Tongue (tissue), 2 donors: ENCODE data around the gene CACNA1B. TPM values are rescaled to one million over a fixed set of nuclear protein-coding genes. Genes with fewer than 3 reads are reported as not detected.

Experiments
- DNase-seq: peaks from one replicate; pipeline ENCODE4 v3.0.0-alpha.2; 2015
- total RNA-seq: library from RNA; depleted of rRNA; stranded (reverse); fragments of >200 nt; gene quantifications from one replicate; pipeline ENCODE4 v1.2.3, GENCODE V29; 2014

CACNA1B gene
- total RNA-seq, 1 donor from 2014 or later = 0.41 TPM

DNA sequence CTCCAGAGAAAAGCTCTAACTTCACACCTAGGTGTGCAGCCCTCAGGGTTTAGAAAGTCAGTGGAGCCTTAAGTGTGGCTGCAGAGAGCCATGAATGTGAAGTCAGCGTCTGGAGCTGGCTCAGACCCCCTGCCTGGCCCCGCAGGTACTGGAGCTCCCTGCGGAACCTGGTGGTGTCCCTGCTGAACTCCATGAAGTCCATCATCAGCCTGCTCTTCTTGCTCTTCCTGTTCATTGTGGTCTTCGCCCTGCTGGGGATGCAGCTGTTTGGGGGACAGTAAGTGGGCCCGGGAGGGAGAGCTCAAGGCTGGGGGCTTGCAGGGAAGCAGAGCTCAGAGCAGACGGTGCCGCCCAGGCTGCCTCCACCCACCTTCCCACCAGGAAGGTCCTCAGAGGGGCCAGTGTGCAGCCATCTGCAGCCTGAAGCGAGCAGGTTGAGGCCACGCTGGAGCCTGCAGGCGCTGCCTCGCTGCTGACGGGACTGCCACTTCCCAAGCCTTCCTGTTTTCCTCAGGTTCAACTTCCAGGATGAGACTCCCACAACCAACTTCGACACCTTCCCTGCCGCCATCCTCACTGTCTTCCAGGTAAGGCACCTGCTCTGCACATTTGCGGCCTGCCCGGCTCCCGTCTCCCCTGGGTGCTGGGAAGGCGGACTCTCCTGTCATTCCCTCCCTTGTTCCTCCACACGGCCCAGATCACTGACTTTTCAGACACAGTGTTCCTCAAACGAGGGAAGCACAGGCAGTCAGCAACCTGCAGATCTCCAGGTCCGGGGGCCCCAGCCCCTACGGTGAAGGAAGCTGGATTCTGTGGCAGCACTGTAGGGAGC lies 108.9 kb downstream of the CACNA1B start:
- no peak for DNase-seq

DNA sequence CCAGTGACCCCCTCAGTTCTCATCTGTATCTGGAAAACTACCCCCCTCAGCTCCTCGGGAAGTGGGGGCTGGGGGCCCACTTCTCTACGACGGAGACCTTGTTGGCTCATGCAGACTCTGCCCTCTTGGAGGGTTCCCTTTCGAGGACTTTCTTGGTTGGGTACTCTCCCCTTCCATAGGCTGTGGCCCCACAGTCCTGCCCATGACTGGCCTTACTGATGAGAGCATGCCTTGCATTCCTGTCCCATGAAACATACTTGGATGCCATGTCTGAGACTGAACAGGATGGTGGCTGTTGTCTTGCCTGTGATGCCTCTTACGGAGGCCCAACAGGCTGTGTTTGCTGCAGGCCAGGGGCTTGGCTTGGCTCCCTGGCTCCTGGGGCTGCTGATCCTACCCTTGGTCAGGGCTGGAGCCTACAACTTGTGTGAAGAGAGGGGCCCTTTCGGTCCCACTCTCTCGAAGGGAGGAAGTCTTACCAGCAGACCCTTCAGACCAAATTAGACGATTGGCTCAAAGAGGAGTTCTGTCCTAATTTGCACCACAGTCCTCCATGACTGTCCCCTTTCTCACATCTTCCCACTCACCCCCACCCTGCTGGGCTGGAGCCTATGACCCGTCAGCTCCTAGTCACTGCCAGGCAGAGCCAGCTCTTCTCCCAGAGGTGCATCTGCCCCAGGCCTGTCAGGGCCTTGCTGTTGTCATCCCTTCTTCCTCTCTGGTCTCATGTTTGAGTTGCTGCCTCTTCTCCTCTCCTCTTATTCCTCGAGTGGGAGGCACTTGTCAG lies 109.9 kb downstream of the CACNA1B start:
- DNase-seq = no peak

DNA sequence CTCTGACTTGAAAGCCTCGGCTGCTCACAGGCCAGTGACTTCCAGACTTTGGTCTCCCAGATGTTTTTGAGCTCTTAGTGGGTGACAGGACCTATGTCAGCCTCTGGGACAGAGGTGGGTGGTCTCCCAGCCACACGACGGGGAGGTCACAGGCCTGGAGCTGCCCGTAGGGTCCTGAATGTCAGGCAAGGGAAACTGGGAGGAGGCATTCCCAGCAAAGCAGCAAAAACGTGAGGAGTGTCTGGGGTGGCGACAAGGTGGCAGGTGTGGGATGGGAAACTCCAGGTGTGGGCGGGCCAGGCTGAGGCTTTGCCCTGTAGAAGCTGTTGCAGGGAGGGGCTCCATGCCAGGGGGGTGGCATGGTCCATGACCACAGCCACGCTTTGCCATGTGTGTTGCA lies 110.5 kb downstream of the CACNA1B start:
- DNase-seq = no peak

DNA sequence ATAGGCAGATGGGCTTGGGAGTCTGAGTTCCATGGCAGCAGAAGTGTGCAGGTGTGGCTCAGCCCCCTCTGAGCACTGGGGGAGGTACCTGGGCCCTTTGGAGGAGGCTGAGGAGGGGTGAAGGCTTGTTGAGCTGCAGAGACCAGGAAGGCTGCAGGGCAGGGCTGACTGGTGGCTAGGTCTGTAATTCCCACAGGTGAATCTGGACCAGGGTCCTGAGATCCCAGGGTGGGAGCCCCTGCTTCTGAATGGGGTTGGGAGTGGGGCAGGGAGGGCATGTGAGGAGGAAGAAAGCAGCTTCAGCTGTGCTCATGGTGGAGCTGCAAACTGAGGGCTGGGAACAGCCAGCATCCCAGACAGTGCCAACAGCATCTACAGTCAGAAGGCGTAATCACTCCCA lies 111.1 kb downstream of the CACNA1B start:
- DNase-seq = no peak

DNA sequence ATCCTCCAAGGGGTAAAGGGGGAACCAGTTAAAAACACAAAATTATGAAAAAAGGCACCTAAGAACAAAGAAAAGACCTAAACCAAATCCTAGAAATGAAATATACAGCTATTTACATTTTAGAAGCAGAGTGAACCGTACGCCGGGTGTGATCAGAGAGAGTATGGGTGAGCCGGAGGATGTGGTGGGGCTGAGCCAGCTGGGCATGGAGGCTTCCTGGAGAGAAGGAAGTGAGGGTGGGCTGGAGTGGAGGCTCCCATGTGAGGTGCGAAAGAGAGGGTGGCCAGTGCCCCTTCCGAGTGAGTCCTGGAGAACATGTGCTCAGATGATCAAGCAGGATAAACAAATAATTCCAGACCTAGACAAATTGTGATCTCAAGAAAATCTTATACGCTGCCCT lies 111.6 kb downstream of the CACNA1B start:
- no peak for DNase-seq

DNA sequence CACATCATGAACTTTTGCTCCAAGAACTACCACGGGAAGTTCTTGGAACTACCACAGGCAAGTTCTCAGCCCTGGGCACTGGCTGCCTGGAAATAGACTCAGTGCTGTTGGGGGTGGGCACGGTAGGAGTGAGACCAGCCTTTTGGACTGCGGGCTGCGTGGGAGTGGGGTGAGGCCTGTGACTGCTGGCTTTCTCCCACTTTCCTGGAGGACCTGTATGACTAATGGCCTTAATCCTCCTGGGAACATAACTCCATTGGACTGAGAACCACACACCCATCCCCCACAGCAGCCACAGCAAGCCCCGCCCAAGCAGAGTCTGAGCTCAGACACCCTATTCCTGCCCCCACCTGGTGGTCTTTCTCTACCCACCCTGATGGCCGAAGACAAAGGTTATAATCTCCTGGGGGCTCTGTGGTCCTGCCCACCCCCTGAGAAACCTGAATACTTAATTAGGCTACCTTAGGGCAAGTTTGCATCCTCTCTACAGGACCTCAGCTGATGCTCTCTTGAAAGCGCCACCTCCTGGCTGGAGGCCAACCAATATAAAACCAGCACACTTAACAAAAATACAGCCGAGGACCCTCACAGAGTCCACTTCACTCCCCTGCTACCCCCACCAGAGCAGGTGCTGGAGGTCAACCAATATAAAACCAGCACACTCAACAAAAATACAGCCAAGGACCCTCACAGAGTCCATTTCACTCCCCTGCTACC lies 112.6 kb downstream of the CACNA1B start:
- no peak for DNase-seq

DNA sequence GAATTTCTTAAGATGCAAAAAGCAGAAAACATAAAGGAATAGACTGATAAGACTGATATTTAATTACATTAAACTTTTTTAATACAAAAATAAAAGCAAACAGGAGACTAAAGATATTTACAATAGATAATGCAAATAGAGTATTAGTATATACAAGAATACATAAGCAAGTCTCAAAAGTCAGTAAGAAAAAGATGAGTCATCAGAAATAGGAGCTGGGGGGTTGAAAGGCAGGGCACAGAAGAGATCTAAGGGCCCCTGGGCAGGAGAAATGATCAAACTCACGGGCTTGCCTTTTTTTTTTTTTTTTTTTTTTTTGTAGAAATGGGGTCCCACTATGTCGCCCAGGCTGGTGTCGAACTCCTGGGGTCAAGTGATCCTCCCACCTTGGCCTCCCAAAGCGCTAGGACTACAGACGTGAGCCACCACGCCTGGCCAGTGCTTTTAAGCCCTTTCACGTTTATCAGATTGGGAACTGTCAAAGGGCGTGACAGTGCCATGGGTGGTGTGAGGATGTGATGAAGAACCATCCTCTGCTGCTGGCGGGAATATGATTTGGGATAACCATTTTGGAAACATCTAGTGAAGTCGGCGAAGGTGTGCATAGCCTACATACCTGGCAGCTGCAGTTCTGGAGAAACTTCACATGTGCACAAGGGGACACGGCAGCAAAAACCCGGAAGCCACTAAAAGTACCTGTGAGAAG lies 126.1 kb downstream of the CACNA1B start:
- no peak for DNase-seq

DNA sequence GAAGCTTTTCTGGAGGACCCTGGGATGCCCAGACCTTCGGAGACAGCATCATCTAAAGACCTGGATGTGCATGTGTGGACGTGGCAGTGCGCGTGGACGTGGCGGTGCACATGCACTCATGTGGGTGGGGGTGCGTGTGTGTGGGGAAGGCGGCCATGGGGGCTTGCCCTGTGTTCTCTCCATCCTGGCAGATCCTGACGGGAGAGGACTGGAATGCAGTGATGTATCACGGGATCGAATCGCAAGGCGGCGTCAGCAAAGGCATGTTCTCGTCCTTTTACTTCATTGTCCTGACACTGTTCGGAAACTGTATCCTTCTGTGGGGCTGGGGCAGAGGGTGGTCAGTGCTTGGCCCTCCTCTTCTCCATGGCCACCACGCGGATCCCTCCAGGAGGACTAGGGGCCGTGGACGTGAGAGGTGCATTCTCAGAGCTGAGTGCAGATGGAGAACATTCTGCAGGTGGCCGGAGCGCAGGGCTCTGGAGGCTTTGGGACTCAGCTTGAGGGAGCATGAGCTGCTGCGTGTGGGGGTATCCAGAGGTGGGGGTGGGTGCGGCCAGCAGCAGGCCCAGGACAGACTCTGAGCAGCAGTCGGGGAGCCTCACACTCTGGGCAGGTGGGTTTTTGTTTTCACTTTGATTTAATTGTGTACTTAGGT lies 129.1 kb downstream of the CACNA1B start:
- no peak for DNase-seq

DNA sequence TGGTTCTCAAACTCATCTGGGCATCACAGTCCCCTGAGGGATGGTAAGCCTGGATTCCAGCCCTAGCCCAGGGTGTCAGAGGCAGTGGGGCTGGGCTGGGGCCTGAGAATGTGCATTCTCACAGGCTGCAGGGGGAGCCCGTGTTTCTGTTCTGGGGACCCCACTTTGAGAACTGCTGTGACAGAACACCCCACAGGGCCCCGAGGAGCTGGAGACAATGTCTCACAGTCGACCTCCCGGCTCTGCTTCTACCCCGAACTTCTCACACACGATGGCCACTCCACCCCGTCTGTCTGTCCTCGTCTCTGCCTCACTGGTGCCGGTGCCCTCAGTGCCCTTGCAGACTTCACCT lies 130.0 kb downstream of the CACNA1B start:
- no peak for DNase-seq

DNA sequence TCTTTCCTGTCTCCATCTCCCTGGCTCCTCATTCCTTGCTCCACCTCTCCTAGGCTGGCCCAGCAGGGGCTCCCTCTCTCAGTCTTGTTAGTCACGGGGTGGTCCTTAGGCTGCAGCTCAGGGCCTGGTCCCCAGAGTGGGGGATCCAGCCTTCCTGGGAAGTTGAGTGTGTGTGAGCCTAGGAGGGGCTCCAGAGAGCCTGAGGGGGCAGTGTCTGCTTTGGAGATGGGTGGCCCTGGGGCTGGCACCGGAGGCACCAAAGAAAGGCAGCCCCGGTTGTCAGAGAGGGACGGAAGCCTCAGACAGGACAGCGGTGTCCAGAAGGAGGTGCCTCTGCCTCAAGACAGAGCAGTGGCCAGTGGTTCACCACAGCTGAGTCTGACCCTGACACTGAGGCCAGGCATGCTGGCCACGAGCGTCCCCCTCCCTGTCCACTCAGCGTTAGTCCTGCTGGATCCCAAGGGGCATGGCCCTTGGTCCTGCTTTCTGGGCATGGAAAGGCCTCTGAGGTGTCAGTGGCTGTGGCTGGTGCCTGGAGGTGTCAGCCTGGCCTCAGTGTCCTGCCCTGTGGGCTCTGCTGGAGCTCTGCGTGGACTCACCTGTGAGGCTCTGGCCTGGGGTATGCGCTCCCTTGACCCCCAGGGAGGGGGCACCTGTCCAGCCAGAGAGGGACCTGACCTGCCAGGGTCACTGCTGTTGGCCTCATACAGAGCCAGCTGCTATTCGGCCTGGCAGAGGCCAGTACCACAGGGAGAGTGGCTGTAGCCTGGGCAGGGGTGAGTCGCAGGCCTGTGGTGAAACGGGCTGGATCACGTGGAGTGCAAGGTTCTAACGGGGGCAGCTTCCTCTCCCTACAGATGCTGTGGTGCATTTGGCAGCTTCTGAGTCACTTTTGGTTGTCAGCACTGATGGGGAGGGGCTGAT lies 130.6 kb downstream of the CACNA1B start:
- no peak for DNase-seq

DNA sequence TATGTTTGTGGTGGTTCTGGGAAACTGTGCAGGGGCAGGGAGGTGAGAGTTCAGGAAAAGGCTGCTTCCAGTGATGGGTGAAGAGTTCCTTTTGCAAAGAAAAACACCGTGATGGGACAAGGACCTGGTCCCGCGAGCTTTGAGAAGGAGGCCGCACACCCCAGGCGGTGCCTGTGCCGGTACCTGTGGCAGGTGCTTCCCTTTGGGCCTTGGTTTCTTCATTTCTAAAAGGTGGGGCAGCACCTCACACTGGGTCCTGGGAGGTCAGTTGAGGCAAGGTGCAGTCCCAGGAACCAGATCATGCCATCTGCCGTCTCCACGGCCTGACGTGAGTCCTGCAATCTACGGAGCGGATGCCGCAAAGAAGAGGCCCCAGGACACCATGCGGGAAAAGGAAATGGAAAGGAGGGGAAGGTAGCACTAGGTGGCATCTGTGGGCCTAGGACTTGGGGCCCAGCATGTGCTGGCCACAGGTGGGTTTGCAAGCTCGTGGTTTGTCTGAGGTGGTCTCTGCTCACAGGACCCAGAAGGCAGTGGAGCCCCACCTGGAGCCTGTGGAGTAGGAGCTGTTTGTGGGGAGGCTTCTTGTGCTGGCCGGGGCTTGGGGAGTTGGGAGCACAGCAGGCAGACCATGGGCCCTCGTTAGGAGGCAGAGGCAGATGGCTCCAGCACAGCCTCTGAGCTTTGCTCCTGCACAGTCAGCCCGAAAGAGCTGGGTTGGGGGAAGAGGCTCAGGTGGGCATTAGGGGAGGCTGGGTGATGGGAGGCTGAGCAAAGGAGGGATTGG lies 131.6 kb downstream of the CACNA1B start:
- no peak for DNase-seq

DNA sequence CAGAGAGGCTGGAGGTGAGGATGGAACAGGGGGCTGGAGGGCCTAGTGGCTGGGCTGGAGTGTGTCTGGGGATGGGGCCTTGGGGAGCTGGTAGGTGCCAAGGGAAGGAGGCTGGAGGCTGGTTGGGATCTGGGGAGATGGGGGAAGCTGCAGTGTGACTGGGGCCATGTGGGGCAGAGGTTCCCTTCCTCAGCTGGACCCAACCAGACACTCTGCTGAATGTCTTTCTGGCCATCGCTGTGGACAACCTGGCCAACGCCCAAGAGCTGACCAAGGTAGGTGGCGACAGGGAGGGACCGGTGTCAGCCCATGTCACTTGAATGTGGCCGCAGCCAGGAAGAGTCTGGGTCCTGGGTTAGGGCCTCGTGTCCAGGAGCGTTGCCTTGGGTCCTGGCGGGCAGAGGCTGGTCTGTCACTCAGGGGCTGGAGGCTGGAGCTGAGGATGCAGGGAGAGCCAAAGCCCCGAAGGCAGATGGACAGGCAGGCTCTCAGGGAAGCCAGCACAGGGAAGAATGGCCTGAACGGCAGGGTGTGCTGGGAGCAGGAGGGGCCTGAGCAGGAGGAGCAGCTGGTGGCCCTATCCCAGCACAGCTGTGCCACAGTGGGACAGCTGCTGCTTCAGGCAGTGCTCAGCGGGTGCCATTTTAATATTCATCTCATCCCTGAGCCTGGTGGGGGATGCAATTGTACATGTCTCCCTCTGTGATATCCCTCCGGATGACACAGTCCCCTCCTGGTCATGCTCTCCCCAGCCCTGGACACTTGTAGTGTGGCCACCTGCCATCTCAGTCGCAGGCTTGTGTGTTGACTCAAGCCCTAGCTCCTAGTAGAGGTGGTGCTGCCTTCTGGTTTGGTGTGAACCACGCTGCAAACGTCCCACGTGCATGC lies 132.5 kb downstream of the CACNA1B start:
- DNase-seq = peak; percentile 67

DNA sequence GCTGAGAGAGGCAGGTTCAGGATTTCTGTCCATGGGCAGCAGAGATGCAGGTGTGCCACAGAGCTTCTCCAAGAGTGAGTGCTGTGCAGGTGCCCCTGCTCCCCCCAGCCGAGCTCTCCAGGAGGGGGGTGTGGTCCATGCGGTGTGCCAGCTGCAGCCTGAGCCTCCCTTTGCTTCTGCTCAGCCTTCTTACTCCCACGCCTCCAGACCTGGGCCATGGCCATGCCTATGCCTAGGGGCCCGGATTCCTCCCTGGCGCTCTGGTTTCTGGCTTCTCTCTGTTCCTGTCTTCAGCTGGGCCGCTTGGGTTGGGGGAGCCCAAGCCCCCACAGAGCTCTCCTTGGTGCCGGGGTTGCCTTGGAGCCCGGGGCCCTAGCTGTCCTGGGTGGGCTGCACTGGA lies 133.3 kb downstream of the CACNA1B start:
- no peak for DNase-seq

DNA sequence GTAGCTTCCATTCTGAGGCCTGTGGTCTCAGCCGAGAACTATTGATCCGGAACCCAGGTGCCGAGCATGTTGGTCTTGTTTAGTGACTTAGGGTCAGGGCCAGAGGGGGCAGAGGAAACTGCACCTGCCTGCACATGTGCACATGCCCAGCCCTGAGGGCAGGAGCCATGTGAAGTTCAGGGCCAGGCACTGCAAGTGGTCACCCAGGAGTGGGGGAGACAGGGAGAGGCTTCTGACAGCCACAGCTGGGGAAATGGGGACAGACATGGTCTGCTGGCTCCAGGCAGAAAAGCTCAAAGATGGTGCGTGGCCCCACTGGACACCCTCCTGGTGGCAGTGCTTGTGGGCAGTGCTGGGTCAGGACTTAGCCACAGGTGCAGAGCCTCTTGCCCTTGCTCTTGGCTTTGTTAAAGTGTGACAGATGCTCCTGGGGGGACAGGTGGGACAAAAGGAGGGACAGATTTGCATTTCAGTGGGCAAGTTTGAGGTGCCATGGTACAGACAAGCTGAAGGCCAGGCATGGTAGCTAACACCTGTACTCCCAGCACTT lies 134.4 kb downstream of the CACNA1B start:
- no peak for DNase-seq

DNA sequence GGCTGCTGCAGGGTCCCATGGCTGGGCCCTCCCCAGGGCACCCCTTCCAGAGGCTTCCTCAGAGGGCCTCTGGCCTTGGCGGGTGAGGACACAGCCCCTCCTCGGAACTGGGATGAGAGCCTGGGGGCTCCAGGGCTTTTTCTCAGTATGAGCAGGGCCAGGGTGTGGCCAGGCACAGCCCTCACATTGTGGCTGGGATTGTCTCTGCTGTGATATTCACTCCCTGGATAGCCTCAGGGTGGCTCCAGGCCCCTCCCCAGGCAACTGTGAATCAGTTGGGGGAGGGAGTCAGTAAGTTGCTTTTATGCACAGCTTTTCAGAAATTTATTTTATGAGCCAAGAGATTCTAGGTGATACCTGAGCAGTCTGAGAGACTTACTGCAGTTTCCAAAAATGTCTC lies 135.7 kb downstream of the CACNA1B start:
- no peak for DNase-seq

DNA sequence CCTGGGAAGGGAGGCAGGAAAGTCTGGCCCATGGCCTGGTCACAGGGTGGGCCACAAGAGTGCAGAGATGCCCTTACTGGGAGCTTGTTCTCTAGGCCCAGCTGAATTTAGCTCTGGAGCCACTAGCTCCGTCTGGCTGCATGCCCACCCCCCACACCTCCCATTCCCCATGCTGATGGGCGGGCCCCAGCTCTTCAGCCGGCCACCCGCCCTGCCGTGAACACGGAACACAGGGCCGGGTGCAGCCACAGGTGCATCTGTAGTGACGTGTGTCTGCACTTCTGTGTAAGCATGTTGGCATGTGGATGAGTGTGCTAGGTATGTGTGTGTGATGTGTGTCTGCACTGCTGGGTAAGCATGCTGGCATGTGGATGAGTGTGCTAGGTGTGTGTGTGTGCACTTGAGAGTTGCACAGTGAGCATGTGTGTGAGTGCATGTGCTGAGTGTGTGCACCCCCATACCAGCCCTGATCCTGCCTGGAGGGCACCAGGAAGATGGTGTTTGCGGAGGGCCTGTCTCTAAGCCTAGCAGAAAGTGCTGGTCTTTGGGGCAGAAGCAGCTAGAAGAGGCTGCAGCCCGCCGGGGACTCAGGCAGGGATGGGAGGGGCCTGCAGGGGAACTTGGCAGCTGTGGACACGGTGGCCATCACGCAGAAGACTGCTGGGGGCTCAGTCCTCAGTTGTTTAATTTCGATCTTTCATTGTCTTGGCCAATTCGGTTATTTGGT lies 136.4 kb downstream of the CACNA1B start:
- no peak for DNase-seq

DNA sequence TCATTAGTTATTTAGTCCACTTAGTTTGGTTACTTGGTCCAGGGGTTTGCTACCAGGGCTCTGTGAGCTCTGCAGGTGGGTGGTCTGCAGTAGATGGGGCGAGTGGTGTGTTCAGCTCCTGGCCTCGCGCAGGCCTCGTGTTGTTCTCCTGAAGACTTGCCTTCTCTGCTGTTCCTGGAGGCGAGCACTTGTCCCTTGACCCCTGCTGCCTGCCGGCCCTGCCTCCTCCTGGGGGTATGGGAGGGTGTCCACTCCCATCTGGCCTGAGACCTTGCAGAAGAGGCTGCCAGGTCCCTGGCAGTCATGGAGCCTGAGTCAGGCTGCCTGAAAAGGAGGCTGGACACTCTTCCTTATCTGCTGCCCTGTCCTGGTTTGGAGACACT lies 137.0 kb downstream of the CACNA1B start:
- DNase-seq = no peak
